ENCODE measurements around the gene TGIF1. TPM values are rescaled to one million over a fixed set of nuclear protein-coding genes. Genes with fewer than 3 reads are reported as not detected.

TGIF1 gene
- polyA plus RNA-seq, 3 donors from 2014 or later: 16.0 to 31.7 (median 18.3) TPM

DNA sequence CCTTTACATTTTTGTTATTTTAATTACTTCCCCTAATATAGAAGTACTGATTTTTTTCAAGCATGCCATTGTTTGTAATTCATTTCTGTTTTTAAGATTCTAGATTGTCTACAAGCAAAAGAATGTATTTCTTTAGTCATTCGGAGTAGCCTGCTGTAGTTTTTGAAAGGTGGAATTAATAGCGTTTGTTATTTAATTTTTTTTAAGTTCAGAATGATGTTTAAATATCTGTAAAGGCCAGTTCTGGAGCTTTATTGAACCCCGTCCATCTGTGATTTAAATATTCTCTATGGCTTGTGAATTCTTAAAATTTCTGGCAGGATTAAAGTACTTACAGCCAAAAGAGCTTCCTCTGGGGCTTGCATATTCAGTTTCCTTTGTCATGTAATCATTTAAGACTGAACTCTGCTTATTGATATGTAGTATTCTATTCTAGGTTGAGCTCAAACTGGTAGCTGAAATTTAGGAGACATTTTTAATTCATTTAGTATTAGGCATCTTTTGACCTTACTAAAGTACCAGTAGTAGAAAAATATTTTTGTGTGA, 5.2 kb downstream of the TGIF1 start:
- no peak for DNase-seq
- H3K36me3 Mint-ChIP-seq: peaks cover 6 to 21% (median 11%) of the 10 kb centered on the region in 3 donors
- peak overlapping the region in 3 of 5 donors; percentile 0 to 95 (median 27) for H3K4me3 Mint-ChIP-seq
- peaks cover 53 to 68% of the 10 kb centered on the region in 2 donors for H3K4me1 Mint-ChIP-seq
- peak overlapping the region in 4 of 6 donors; percentile 28 to 100 (median 96) for H3K27ac Mint-ChIP-seq
- no peaks in the 10 kb centered on the region for H3K9me3 Mint-ChIP-seq
- H3K27me3 Mint-ChIP-seq (ENCODE audit: low read depth in 3 of 3): peaks cover 10 to 21% (median 19%) of the 10 kb centered on the region in 3 donors

DNA sequence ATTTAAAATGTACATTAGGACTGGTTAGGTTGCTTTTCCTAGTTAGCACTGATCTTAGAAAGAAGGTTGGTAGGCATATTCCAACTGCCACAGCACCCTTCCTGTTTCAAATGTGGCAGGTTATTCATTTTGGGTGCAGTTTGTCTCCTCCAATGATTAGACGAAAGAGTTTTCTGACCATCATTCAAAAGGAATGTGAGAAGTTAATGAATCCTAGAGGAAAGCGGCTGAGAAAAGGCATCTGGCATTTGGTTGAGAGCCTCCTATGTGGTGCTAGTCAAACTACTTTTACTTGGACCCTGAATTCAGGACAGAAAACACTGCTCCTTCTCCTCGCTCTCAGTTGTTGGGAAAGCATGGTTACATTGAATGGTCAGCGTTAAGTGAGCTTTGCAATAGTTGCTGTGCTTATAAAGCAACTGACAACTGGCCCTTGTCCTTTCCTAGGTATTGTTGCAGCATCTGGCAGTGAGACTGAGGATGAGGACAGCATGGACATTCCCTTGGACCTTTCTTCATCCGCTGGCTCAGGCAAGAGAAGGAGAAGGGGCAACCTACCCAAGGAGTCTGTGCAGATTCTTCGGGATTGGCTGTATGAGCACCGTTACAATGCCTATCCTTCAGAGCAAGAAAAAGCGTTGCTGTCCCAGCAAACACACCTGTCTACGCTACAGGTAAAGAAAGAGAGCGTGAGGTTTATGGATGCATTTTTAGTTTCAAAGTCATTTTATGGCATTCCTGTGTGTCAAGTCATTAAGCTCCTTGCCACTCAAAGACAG, 6.1 kb downstream of the TGIF1 start:
- Mint-ChIP-seq H3K4me3 (no peak overlapping the region), H3K27ac (peak overlapping the region in 2 of 6 donors; percentile 18 to 81), H3K27me3 (ENCODE audit: low read depth in 3 of 3) (peaks cover 5 to 12% (median 11%) of the 10 kb centered on the region in 3 donors), H3K4me1 (peaks cover 51 to 64% of the 10 kb centered on the region in 2 donors), H3K9me3 (no peaks in the 10 kb centered on the region), H3K36me3 (peaks cover 6 to 25% (median 14%) of the 10 kb centered on the region in 3 donors)
- no peak for DNase-seq

DNA sequence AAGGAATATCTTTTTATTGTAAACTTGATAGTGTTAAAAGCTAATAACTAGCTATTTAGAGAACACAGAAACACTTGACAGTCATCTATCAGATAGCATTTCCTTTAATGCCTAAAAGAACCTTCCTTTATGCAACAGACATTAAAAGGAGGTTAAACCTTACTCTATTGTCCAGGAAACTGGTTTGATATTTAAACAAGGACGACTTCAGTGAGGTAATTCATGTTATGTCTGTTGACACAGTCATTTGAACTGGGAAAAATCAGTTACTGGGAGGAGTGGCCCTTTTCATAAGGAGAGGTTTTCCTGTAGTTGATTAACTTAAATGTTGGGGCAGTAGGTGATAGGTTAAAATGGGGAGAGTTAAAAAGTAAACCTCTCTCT, 6.7 kb downstream of the TGIF1 start:
- peak overlapping the region in 3 of 6 donors; percentile 8 to 68 (median 65) for H3K27ac Mint-ChIP-seq
- no peak overlapping the region for H3K4me3 Mint-ChIP-seq
- H3K4me1 Mint-ChIP-seq: peaks cover 45 to 60% of the 10 kb centered on the region in 2 donors
- H3K27me3 Mint-ChIP-seq (ENCODE audit: low read depth in 3 of 3): peaks cover 0 to 7% (median 5%) of the 10 kb centered on the region in 3 donors
- H3K36me3 Mint-ChIP-seq: peaks cover 6 to 25% (median 19%) of the 10 kb centered on the region in 3 donors
- no peaks in the 10 kb centered on the region for H3K9me3 Mint-ChIP-seq
- no peak for DNase-seq

DNA sequence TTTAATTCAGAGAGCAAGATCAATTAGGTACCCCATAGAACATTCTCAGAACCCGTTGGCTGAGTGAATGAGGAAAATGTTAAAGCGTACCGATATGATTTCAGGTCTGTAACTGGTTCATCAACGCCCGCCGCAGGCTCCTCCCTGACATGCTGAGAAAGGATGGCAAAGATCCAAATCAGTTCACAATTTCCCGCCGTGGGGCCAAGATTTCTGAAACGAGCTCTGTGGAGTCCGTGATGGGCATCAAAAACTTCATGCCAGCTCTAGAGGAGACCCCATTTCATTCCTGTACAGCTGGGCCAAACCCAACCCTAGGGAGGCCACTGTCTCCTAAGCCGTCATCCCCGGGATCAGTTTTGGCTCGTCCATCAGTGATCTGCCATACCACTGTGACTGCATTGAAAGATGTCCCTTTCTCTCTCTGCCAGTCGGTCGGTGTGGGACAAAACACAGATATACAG, 7.3 kb downstream of the TGIF1 start:
- Mint-ChIP-seq H3K27me3 (ENCODE audit: low read depth in 3 of 3) (peaks cover 2 to 5% (median 5%) of the 10 kb centered on the region in 3 donors), H3K4me1 (peaks cover 44 to 58% of the 10 kb centered on the region in 2 donors), H3K36me3 (peaks cover 10 to 30% (median 24%) of the 10 kb centered on the region in 3 donors), H3K4me3 (peak overlapping the region in 1 of 5 donors; percentile 1), H3K9me3 (peaks cover 0 to 5% (median 0%) of the 10 kb centered on the region in 6 donors), H3K27ac (peak overlapping the region in 3 of 6 donors; percentile 3 to 89 (median 68))
- DNase-seq: no peak

DNA sequence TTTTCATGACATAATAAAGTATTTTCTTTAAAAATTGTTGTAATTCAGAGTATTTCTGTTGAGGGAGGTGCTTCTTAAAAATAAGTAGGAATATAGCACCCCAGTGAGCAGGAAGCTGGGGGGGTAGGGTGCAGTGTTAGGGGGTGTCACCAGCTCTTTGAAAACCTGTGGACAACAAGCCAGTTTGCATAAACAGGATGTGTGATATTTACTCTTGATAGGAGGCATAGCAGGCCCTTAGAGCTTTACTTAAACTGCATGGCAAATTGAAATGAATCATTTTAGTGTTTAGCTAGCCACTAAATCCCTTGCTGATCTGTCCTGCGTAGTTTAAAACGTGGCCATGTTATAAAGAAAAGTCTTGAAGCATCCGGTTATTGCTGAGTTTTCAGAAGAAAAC, 8.4 kb downstream of the TGIF1 start:
- peaks cover 0 to 2% (median 0%) of the 10 kb centered on the region in 3 donors for H3K27me3 Mint-ChIP-seq (ENCODE audit: low read depth in 3 of 3)
- H3K27ac Mint-ChIP-seq: peak overlapping the region; percentile 47 to 96 (median 78)
- H3K36me3 Mint-ChIP-seq: peaks cover 10 to 30% (median 25%) of the 10 kb centered on the region in 3 donors
- peaks cover 0 to 5% (median 0%) of the 10 kb centered on the region in 6 donors for H3K9me3 Mint-ChIP-seq
- H3K4me1 Mint-ChIP-seq: peaks cover 33 to 48% of the 10 kb centered on the region in 2 donors
- H3K4me3 Mint-ChIP-seq: peak overlapping the region in 3 of 5 donors; percentile 12 to 81 (median 17)
- peak in 1 of 3 donors; percentile 55 for DNase-seq

DNA sequence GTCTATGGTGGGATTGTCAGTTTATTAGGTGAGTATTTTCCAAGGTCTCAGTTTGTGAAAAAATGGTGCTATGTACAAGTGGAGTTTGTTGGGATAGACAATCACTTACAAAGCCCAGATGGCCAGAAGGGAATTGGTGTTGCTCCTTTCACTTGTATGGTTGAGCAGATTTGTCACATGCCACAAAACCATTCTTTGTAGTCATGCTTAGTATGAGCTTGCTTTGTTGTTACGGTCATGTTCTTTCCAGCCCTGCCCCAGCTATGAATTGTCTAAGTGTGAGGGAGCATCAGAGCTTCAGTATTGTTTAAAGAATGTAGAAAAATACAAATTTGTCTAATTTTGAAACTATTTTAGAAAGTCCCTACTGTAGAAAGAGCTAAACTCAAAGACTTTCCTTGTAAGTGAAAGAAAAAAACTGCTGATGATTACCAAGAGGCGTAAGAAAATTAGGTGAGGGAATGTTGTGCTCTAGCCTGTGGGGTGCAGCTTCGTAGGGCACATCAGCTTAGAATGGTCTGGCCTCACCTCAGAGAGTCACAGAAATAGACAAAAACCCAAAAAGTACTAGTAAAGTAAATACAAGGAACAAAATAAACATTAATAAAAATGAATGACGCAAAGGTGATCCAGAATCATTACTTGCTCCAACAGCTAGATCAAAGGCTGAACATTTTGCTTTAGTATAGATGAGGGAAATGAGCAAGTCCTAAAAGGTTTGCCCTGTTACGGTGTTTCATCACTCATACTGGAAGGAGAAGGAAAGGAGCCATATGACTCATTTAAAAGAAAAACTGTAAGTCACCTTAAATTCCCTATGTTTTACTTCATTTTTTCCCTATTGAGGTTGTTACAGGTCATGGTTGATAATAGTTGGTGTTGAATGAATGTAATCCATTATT, 9.2 kb downstream of the TGIF1 start:
- peak overlapping the region in 2 of 5 donors; percentile 12 to 81 for H3K4me3 Mint-ChIP-seq
- H3K36me3 Mint-ChIP-seq: peaks cover 10 to 30% (median 25%) of the 10 kb centered on the region in 3 donors
- peak in 1 of 3 donors; percentile 11 for DNase-seq
- peak overlapping the region; percentile 47 to 96 (median 78) for H3K27ac Mint-ChIP-seq
- H3K27me3 Mint-ChIP-seq (ENCODE audit: low read depth in 3 of 3): peaks cover 0 to 3% (median 2%) of the 10 kb centered on the region in 3 donors
- H3K9me3 Mint-ChIP-seq: peaks cover 0 to 5% (median 0%) of the 10 kb centered on the region in 6 donors
- peaks cover 25 to 39% of the 10 kb centered on the region in 2 donors for H3K4me1 Mint-ChIP-seq

DNA sequence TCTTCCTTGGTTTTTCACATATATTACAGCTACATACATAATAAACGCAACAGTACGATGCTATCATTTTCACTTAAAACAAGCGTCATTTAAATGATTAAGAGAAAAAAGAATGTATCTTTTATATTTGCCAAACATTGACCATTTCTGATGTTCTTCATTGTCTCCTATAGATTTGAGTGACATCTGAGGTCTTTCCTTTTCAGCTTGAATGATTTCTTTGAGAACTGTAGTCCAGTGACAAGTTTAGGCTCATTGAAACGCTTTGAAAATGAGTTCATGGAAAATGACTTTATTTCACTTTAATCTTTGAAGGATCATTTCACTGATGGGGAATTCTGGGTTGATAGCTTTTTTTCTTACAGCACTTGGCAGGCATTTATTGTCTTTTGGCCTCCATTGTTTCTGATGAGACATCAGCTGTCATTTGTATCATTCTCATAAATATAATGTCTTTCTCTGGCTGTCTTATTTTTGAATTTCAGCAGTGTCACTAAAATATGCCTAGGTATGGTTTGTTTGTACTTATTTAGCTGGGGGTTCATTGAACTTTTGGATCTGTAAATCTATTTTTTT, 10.9 kb downstream of the TGIF1 start:
- peaks cover 0 to 5% (median 2%) of the 10 kb centered on the region in 3 donors for H3K27me3 Mint-ChIP-seq (ENCODE audit: low read depth in 3 of 3)
- no peak for DNase-seq
- H3K27ac Mint-ChIP-seq: peak overlapping the region in 1 of 6 donors; percentile 9
- H3K4me3 Mint-ChIP-seq: no peak overlapping the region
- H3K4me1 Mint-ChIP-seq: peaks cover 21 to 26% of the 10 kb centered on the region in 2 donors
- H3K36me3 Mint-ChIP-seq: peaks cover 10 to 30% (median 25%) of the 10 kb centered on the region in 3 donors
- H3K9me3 Mint-ChIP-seq: peaks cover 0 to 5% (median 0%) of the 10 kb centered on the region in 6 donors

DNA sequence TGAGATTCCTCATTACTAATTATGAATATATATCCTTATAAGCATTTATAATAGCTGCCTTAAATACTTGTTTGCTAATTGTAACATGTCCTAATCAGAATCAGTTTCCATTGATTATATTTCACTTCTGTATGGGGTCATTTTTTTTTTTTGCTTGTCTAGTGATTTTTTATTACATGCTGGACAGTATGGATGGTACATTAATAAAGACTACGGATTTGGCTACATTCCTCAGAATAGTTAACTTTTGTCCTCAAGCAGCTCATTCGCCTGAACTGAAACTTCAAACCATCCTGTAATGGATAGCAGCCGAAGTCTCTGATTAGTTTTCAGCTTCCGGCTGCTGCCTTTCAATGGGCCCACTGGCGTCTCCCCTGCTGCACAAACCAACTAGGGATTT, 11.7 kb downstream of the TGIF1 start:
- peaks cover 10 to 28% (median 24%) of the 10 kb centered on the region in 3 donors for H3K36me3 Mint-ChIP-seq
- H3K4me1 Mint-ChIP-seq: peaks cover 21 to 26% of the 10 kb centered on the region in 2 donors
- DNase-seq: no peak
- H3K9me3 Mint-ChIP-seq: peaks cover 0 to 5% (median 0%) of the 10 kb centered on the region in 6 donors
- peaks cover 0 to 5% (median 2%) of the 10 kb centered on the region in 3 donors for H3K27me3 Mint-ChIP-seq (ENCODE audit: low read depth in 3 of 3)
- peak overlapping the region in 1 of 6 donors; percentile 67 for H3K27ac Mint-ChIP-seq
- no peak overlapping the region for H3K4me3 Mint-ChIP-seq

DNA sequence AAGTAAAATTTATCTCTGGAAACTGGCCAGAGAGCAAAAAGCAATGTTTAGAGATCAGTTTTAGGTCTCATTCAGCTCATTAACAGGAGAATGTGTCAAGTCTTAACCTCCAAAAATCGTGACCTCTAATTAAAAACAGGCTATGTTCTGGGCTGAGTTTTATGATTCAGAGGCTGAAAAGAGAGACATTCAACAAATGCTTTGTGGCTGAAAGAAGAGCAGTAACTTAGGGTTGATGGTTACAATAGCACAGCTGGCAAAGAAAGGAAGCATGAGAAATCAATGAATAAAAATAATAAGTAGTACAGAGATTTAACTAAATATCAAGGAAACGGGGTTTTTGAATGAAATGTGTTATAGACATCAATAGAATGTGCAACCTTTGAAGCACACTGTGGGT, 13.1 kb downstream of the TGIF1 start:
- no peak for DNase-seq
- no peak overlapping the region for H3K27ac Mint-ChIP-seq
- H3K4me3 Mint-ChIP-seq: no peak overlapping the region
- H3K27me3 Mint-ChIP-seq (ENCODE audit: low read depth in 3 of 3): peaks cover 0 to 5% (median 2%) of the 10 kb centered on the region in 3 donors
- peaks cover 0 to 5% (median 0%) of the 10 kb centered on the region in 6 donors for H3K9me3 Mint-ChIP-seq
- peaks cover 4 to 16% (median 16%) of the 10 kb centered on the region in 3 donors for H3K36me3 Mint-ChIP-seq
- peaks cover 15 to 19% of the 10 kb centered on the region in 2 donors for H3K4me1 Mint-ChIP-seq

DNA sequence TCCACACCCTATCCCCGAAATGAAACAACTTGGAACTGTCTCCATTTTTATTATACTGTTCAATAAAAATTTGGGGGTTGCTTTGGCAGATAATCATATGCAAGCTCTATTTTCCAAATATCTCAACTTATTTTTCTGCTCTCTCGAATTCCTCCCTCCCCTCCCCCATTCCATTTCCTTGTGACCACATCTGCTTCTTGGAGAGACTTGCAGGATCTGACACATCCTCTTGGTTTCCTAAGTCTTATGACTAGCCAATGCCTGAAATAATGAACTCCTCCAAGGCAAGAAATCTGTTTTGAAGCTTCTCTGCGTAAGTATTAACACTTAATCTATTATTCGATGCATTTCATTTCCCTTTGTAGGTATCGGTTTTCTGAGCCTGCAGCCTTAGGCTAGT, 16.1 kb downstream of the TGIF1 start:
- peaks cover 4 to 15% (median 5%) of the 10 kb centered on the region in 3 donors for H3K36me3 Mint-ChIP-seq
- H3K9me3 Mint-ChIP-seq: peaks cover 0 to 5% (median 0%) of the 10 kb centered on the region in 6 donors
- H3K27ac Mint-ChIP-seq: no peak overlapping the region
- peaks cover 0 to 5% (median 2%) of the 10 kb centered on the region in 3 donors for H3K27me3 Mint-ChIP-seq (ENCODE audit: low read depth in 3 of 3)
- no peak for DNase-seq
- H3K4me3 Mint-ChIP-seq: no peak overlapping the region
- no peaks in the 10 kb centered on the region for H3K4me1 Mint-ChIP-seq

DNA sequence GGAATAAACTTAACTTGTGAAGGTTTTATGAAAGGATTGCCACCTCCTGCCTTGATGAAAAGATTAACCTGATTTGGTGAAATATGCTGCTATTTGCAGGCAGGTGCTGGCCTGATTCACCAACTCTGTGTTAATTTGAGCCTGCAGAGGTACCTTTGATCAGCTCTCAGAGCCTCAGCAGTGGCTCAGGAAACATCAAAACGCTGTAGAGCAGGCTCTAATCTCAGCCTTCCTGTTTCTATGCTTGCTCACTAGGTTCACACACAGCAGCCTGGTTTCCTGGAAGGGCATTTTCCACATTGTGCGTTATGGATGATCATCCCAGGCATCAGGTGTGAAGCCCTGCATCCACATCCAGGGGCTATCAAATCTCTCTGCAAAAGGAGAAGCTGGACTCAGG, 16.9 kb downstream of the TGIF1 start:
- Mint-ChIP-seq H3K36me3 (peaks cover 4 to 9% (median 4%) of the 10 kb centered on the region in 3 donors), H3K4me1 (no peaks in the 10 kb centered on the region), H3K9me3 (peaks cover 0 to 4% (median 0%) of the 10 kb centered on the region in 6 donors), H3K27ac (no peak overlapping the region), H3K27me3 (ENCODE audit: low read depth in 3 of 3) (peaks cover 0 to 5% (median 2%) of the 10 kb centered on the region in 3 donors), H3K4me3 (no peak overlapping the region)
- no peak for DNase-seq

DNA sequence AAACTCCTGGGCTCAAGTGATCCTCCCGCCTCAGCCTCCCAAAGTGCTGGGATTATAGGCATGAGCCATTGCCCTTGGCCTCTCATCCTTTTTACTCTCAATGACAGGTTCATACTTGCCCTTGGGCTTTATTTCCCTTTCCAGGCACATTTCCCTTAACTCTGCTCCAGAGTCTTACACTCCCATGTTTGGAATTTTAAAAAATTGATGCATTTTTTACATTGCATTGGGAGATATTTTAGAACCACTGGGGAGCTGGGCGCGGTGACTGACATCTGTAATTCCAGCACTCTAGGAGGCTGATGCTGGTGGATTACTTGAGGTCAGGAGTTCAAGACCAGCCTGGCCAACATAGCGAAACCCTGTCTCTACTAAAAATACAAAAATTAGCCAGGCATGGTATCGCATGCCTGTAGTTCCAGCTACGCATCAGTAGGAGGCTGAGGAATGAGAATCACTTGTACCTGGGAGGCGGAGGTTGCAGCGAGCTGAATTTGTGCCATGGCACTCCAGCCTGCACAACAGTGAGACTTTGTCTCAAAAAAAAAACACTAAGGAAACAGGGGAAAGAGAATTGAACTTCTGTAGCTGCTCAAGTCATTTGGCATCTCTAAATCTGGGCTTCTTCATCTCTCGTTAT, 18.2 kb downstream of the TGIF1 start:
- Mint-ChIP-seq H3K27ac (no peak overlapping the region), H3K4me3 (no peak overlapping the region)

More for the DNA sequence above, 18.2 kb downstream of the TGIF1 start:
- Mint-ChIP-seq H3K27me3 (ENCODE audit: low read depth in 3 of 3) (peaks cover 0 to 8% (median 0%) of the 10 kb centered on the region in 3 donors), H3K4me1 (no peaks in the 10 kb centered on the region), H3K9me3 (no peaks in the 10 kb centered on the region), H3K36me3 (peaks cover 0 to 3% (median 0%) of the 10 kb centered on the region in 3 donors)
- no peak for DNase-seq

All from immature natural killer cell (primary cell).